ENCODE results near the gene SYT9. TPM values are rescaled to one million over a fixed set of nuclear protein-coding genes. Genes with fewer than 3 reads are reported as not detected.

Gene SYT9
- total and polyA plus RNA-seq, 4 donors: 0.01 to 0.12 TPM; not detected in 2

DNA sequence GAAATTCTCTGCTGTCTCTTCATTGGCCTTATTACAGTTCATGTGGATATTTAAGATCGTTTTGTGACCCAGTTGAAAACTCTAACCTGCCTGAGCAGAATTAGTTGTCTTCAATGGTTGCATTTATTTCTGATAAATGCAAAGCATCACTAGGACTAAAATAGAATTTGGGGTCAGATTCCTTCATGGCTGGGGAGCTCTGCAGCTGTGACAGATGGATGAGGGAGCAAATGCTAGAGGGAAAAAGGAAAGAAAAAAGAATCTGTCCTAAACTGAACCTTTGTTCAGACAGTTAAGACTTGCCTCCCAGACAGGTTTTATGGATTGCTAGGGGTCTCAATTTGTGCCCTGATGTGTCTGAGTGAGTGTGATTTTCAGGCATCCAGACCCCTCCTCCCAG lies 113.0 kb downstream of the SYT9 start:
- no peak overlapping the region for H3K27ac ChIP-seq (ENCODE audit: low read depth in 1 of 2, low read length in 1 of 2)
- H3K4me1 ChIP-seq (ENCODE audit: control insufficient read depth in 5 of 5, insufficient read depth in 5 of 5, low read length in 5 of 5): no peaks in the 10 kb centered on the region
- ATAC-seq (ENCODE audit: insufficient read depth, low FRiP score): no peak
- H3K9ac ChIP-seq (ENCODE audit: insufficient read depth in 1 of 2, low read length in 2 of 2): no peak overlapping the region
- 68 to 78% methylated on average over 1 of the region's 1 CpG for WGBS, 2 donors
- no peaks in the 10 kb centered on the region for H3K36me3 ChIP-seq (ENCODE audit: control insufficient read depth in 4 of 4, insufficient read depth in 4 of 4, low read length in 4 of 4)
- H3K9me3 ChIP-seq (ENCODE audit: control insufficient read depth in 4 of 4, insufficient read depth in 3 of 4, low read length in 3 of 4): no peaks in the 10 kb centered on the region
- TF ChIP-seq, protein P1, sequence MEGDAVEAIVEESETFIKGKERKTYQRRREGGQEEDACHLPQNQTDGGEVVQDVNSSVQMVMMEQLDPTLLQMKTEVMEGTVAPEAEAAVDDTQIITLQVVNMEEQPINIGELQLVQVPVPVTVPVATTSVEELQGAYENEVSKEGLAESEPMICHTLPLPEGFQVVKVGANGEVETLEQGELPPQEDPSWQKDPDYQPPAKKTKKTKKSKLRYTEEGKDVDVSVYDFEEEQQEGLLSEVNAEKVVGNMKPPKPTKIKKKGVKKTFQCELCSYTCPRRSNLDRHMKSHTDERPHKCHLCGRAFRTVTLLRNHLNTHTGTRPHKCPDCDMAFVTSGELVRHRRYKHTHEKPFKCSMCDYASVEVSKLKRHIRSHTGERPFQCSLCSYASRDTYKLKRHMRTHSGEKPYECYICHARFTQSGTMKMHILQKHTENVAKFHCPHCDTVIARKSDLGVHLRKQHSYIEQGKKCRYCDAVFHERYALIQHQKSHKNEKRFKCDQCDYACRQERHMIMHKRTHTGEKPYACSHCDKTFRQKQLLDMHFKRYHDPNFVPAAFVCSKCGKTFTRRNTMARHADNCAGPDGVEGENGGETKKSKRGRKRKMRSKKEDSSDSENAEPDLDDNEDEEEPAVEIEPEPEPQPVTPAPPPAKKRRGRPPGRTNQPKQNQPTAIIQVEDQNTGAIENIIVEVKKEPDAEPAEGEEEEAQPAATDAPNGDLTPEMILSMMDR (IDR thresholded peaks at IDR 0.05; ENCODE audit: control extremely low read depth, extremely low read depth): no peak
- H3K4me3 ChIP-seq: no peak overlapping the region
- DNase-seq: no peak
- no peaks in the 10 kb centered on the region for H3K27me3 ChIP-seq (ENCODE audit: control insufficient read depth in 3 of 3, insufficient read depth in 3 of 3, low read length in 2 of 3)

DNA sequence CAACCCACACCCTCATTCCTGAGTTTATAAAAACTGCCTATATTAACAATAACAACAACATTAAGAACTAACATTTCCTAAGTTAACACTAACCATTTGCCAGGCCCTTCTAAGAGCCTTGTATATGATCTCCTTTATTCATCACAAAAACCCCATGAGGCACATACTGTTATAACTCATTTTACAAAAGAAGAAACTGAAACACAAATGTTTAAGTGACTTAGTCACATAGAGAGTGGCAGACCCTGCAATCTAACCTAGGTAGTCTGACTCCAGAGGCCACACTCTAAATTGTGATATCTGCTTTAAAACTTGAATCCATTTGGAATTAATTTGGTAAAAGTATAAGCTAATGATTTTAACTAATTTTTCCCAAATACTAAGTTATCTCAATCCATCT lies 116.1 kb downstream of the SYT9 start:
- TF ChIP-seq, protein P1 (IDR thresholded peaks at IDR 0.05; ENCODE audit: control extremely low read depth, extremely low read depth): no peak
- no peak overlapping the region for H3K9ac ChIP-seq (ENCODE audit: insufficient read depth in 1 of 2, low read length in 2 of 2)
- H3K27ac ChIP-seq (ENCODE audit: low read depth in 1 of 2, low read length in 1 of 2): no peak overlapping the region
- no peaks in the 10 kb centered on the region for H3K4me1 ChIP-seq (ENCODE audit: control insufficient read depth in 5 of 5, insufficient read depth in 5 of 5, low read length in 5 of 5)
- no peak overlapping the region for H3K4me3 ChIP-seq
- H3K36me3 ChIP-seq (ENCODE audit: control insufficient read depth in 4 of 4, insufficient read depth in 4 of 4, low read length in 4 of 4): no peaks in the 10 kb centered on the region
- peaks cover 0 to 2% (median 0%) of the 10 kb centered on the region in 4 donors for H3K9me3 ChIP-seq (ENCODE audit: control insufficient read depth in 4 of 4, insufficient read depth in 3 of 4, low read length in 3 of 4)
- DNase-seq: no peak
- H3K27me3 ChIP-seq (ENCODE audit: control insufficient read depth in 3 of 3, insufficient read depth in 3 of 3, low read length in 2 of 3): no peaks in the 10 kb centered on the region
- ATAC-seq (ENCODE audit: insufficient read depth, low FRiP score): no peak

DNA sequence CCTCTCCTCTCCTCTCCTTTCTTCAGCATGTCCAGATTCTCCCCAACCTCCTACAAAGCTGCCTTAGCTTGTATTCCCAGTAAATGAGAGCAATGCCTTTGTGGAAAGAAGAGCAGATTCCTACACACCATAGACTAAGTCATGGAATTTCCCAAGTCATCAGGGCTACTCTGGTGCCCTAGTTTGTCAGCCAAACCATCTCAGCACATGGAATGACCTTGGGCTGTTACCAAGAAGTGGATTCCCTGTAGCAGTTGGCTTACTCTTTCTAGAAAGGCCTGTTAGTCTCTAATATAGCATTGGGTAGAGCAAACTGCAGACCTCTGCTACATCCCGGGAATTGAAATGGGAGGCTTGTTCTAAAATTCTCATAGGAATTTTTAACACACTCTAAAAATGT lies 124.7 kb downstream of the SYT9 start:
- no peaks in the 10 kb centered on the region for H3K4me1 ChIP-seq (ENCODE audit: control insufficient read depth in 5 of 5, insufficient read depth in 5 of 5, low read length in 5 of 5)
- peaks cover 0 to 2% (median 0%) of the 10 kb centered on the region in 4 donors for H3K9me3 ChIP-seq (ENCODE audit: control insufficient read depth in 4 of 4, insufficient read depth in 3 of 4, low read length in 3 of 4)
- H3K27ac ChIP-seq (ENCODE audit: low read depth in 1 of 2, low read length in 1 of 2): no peak overlapping the region
- H3K9ac ChIP-seq (ENCODE audit: insufficient read depth in 1 of 2, low read length in 2 of 2): no peak overlapping the region
- H3K4me3 ChIP-seq: no peak overlapping the region
- no peak for DNase-seq
- peaks cover 0 to 2% (median 0%) of the 10 kb centered on the region in 3 donors for H3K27me3 ChIP-seq (ENCODE audit: control insufficient read depth in 3 of 3, insufficient read depth in 3 of 3, low read length in 2 of 3)
- H3K36me3 ChIP-seq (ENCODE audit: control insufficient read depth in 4 of 4, insufficient read depth in 4 of 4, low read length in 4 of 4): no peaks in the 10 kb centered on the region
- ATAC-seq (ENCODE audit: insufficient read depth, low FRiP score): no peak
- 92 to 96% methylated on average over 1 of the region's 1 CpG for WGBS, 2 donors
- TF ChIP-seq, protein P1 (IDR thresholded peaks at IDR 0.05; ENCODE audit: control extremely low read depth, extremely low read depth): no peak

DNA sequence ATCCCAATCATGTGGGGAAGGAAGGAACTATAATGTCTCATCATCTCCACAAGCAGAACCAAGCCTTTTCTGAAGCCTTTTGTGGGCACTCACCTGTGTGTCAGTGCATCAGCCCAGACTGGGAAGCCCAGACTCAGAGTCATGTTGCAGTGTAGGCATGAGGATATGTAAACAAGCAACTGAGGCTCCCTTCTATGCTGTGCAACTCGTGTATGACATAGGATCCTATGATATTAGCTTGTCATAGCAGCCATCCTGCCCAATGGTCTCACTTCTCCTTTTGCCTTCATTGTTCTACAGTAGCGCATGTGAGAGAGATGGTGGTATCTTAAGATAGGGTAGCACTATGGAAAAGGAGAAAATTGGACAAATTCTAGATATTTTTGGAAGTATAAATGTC lies 130.2 kb downstream of the SYT9 start:
- no peak overlapping the region for H3K27ac ChIP-seq (ENCODE audit: low read depth in 1 of 2, low read length in 1 of 2)
- H3K4me1 ChIP-seq (ENCODE audit: control insufficient read depth in 5 of 5, insufficient read depth in 5 of 5, low read length in 5 of 5): peaks cover 0 to 4% (median 0%) of the 10 kb centered on the region in 5 donors
- H3K9ac ChIP-seq (ENCODE audit: insufficient read depth in 1 of 2, low read length in 2 of 2): no peak overlapping the region
- 42 to 63% methylated on average over 2 of the region's 2 CpGs for WGBS, 2 donors
- H3K27me3 ChIP-seq (ENCODE audit: control insufficient read depth in 3 of 3, insufficient read depth in 3 of 3, low read length in 2 of 3): peaks cover 0 to 2% (median 0%) of the 10 kb centered on the region in 3 donors
- TF ChIP-seq, protein P1 (IDR thresholded peaks at IDR 0.05; ENCODE audit: control extremely low read depth, extremely low read depth): no peak
- H3K9me3 ChIP-seq (ENCODE audit: control insufficient read depth in 4 of 4, insufficient read depth in 3 of 4, low read length in 3 of 4): no peaks in the 10 kb centered on the region
- DNase-seq (no peak), ATAC-seq (ENCODE audit: insufficient read depth, low FRiP score) (no peak)
- H3K36me3 ChIP-seq (ENCODE audit: control insufficient read depth in 4 of 4, insufficient read depth in 4 of 4, low read length in 4 of 4): no peaks in the 10 kb centered on the region
- H3K4me3 ChIP-seq: no peak overlapping the region

All from lung (tissue), 12 donors.